Neural cell (in vitro differentiated cells): Measurements from ENCODE around the gene PRDM15. TPM values are rescaled to one million over a fixed set of nuclear protein-coding genes. Genes with fewer than 3 reads are reported as not detected.

ENCODE experiments used
- H2AFZ ChIP-seq: fragments of 200-600, 300-800 bp; sonication (generic), shearing (Covaris generic); 2 replicates; pipeline ENCODE4 v1.6.0; 2014; ENCODE audit warnings: low read depth, mild to moderate bottlenecking, antibody characterized with exemption, low read length, moderate library complexity
- H3F3A ChIP-seq: fragments of 200-600 bp; shearing (Covaris generic); 2 replicates; pipeline ENCODE4 v1.6.1; 2016; ENCODE audit warnings: mild to moderate bottlenecking, moderate library complexity, mixed read lengths, antibody characterized with exemption, low read length; ENCODE audit not compliant: insufficient read depth, poor library complexity, severe bottlenecking
- H3K27ac ChIP-seq: fragments of 200-600, 300-800 bp; sonication (generic), shearing (Covaris generic); 2 replicates; pipeline ENCODE4 v1.5.1; 2014; ENCODE audit warnings: mild to moderate bottlenecking, low read length, moderate library complexity
- H3K27me3 ChIP-seq: fragments of 300-800, 200-600 bp; sonication (generic), shearing (Covaris generic); 2 replicates; pipeline ENCODE4 v1.6.0; 2014; ENCODE audit warnings: mild to moderate bottlenecking, low read depth, low read length, moderate library complexity; ENCODE audit not compliant: insufficient read depth
- H3K36me3 ChIP-seq: fragments of 300-800, 200-600 bp; sonication (generic), shearing (Covaris generic); 2 replicates; pipeline ENCODE4 v1.5.1; 2014; ENCODE audit warnings: mild to moderate bottlenecking, antibody characterized with exemption, low read length, moderate library complexity; ENCODE audit not compliant: insufficient read depth
- H3K4me2 ChIP-seq: fragments of 300-800, 200-600 bp; sonication (generic), shearing (Covaris generic); 2 replicates; pipeline ENCODE4 v1.6.0; 2014; ENCODE audit warnings: mild to moderate bottlenecking, low read length
- H3K4me3 ChIP-seq: fragments of 300-800, 200-600 bp; sonication (generic), shearing (Covaris generic); 2 replicates; pipeline ENCODE4 v1.5.1; 2014; ENCODE audit warnings: mild to moderate bottlenecking, low read length, moderate library complexity
- H3K79me2 ChIP-seq: fragments of 200-600 bp; shearing (Covaris generic); replicated peaks from 2 replicates; pipeline ENCODE4 v1.6.0; 2014; ENCODE audit warnings: mild to moderate bottlenecking, low read length, moderate library complexity; ENCODE audit not compliant: insufficient read depth
- H3K9ac ChIP-seq: fragments of 300-800, 200-600 bp; sonication (generic), shearing (Covaris generic); 2 replicates; pipeline ENCODE4 v1.6.1; 2016; ENCODE audit warnings: mild to moderate bottlenecking, low read length, mixed read lengths
- H3K9me2 ChIP-seq: fragments of 200-600 bp; shearing (Covaris generic); 2 replicates; pipeline ENCODE4 v1.6.1; 2016; ENCODE audit warnings: mild to moderate bottlenecking, low read length, mixed read lengths; ENCODE audit not compliant: insufficient read depth
- H3K9me3 ChIP-seq: fragments of 200-600, 300-800 bp; sonication (generic), shearing (Covaris generic); 2 replicates; pipeline ENCODE4 v1.6.1; 2016; ENCODE audit warnings: mild to moderate bottlenecking, mixed run types, low read length, moderate library complexity, mixed read lengths
- H4K20me1 ChIP-seq: fragments of 200-600 bp; shearing (Covaris generic); 2 replicates; pipeline ENCODE4 v1.6.1; 2016; ENCODE audit warnings: mild to moderate bottlenecking, mixed run types; ENCODE audit not compliant: insufficient read depth
- CTCF ChIP-seq: fragments of 450-650 bp; IDR thresholded peaks from 2 replicates; pipeline ENCODE4 v1.5.1; 2014; ENCODE audit warnings: antibody characterized with exemption, mild to moderate bottlenecking, moderate library complexity; ENCODE audit not compliant: poor library complexity, severe bottlenecking
- EP300 ChIP-seq: fragments of 450-650 bp; conservative IDR thresholded peaks from 2 replicates; pipeline ENCODE4 v1.6.1; 2014; ENCODE audit warnings: antibody characterized with exemption, mild to moderate bottlenecking, moderate library complexity; ENCODE audit not compliant: poor library complexity, severe bottlenecking
- EZH2 ChIP-seq: fragments of 200-600, 300-800 bp; shearing (Covaris generic), sonication (generic); IDR thresholded peaks from 2 replicates; pipeline ENCODE4 v1.6.1; 2014; ENCODE audit warnings: antibody characterized with exemption, low read length, borderline replicate concordance, mild to moderate bottlenecking; ENCODE audit not compliant: insufficient read depth, poor library complexity, severe bottlenecking
- MXI1 ChIP-seq: fragments of 450-650 bp; conservative IDR thresholded peaks from 2 replicates; pipeline ENCODE4 v1.6.1; 2014; ENCODE audit warnings: antibody characterized with exemption, mild to moderate bottlenecking; ENCODE audit not compliant: poor library complexity, severe bottlenecking
- POLR2AphosphoS5 ChIP-seq: IDR thresholded peaks from 2 replicates; pipeline ENCODE4 v1.6.1; 2012
- RAD21 ChIP-seq: fragments of 450-650 bp; conservative IDR thresholded peaks from 2 replicates; pipeline ENCODE4 v1.6.1; 2014; ENCODE audit warnings: antibody characterized with exemption, mild to moderate bottlenecking, moderate library complexity
- REST ChIP-seq: IDR thresholded peaks from 2 replicates; pipeline ENCODE4 v1.6.1; 2012; ENCODE audit warnings: borderline replicate concordance
- SMC3 ChIP-seq: fragments of 450-650 bp; conservative IDR thresholded peaks from 2 replicates; pipeline ENCODE4 v1.6.1; 2014; ENCODE audit warnings: antibody characterized with exemption, mild to moderate bottlenecking, moderate library complexity; ENCODE audit not compliant: poor library complexity
- TAF1 ChIP-seq: IDR thresholded peaks from 2 replicates; pipeline ENCODE4 v1.6.1; 2012; ENCODE audit warnings: low read depth
- polyA plus RNA-seq: library from polyadenylated mRNA; depleted of rRNA; stranded (reverse); fragments of >200 nt; gene quantifications from 2 replicates; pipeline ENCODE4 v1.2.3, GENCODE V29; 2014

PRDM15 gene
- polyA plus RNA-seq, 1 donor from 2014 or later: 4.1 TPM

GRCh38 chr21:41824466-41825207 is 54.5 kb downstream of the PRDM15 start:
- H3K4me2 ChIP-seq: no peak overlapping the region
- TF ChIP-seq CTCF (no peak), EZH2 (no peak), POLR2AphosphoS5 (no peak), MXI1 (no peak), SMC3 (no peak), REST (no peak), TAF1 (no peak), RAD21 (no peak), EP300 (no peak)
- no peaks in the 10 kb centered on the region for H3F3A ChIP-seq
- H3K79me2 ChIP-seq: no peaks in the 10 kb centered on the region
- no peaks in the 10 kb centered on the region for H3K36me3 ChIP-seq
- H2AFZ ChIP-seq: no peak overlapping the region
- H4K20me1 ChIP-seq: no peaks in the 10 kb centered on the region
- no peak overlapping the region for H3K9ac ChIP-seq
- no peaks in the 10 kb centered on the region for H3K9me2 ChIP-seq
- H3K27ac ChIP-seq: no peak overlapping the region
- H3K9me3 ChIP-seq: no peaks in the 10 kb centered on the region
- no peak overlapping the region for H3K4me3 ChIP-seq
- no peaks in the 10 kb centered on the region for H3K27me3 ChIP-seq

- no peak overlapping the region for H3K9ac ChIP-seq
- H3K79me2 ChIP-seq: no peaks in the 10 kb centered on the region
- no peak overlapping the region for H2AFZ ChIP-seq
- H3K27me3 ChIP-seq: no peaks in the 10 kb centered on the region
- no peaks in the 10 kb centered on the region for H3F3A ChIP-seq
- no peaks in the 10 kb centered on the region for H3K9me3 ChIP-seq
- no peak overlapping the region for H3K4me3 ChIP-seq
- H3K4me2 ChIP-seq: no peak overlapping the region
- no peaks in the 10 kb centered on the region for H3K9me2 ChIP-seq
- no peaks in the 10 kb centered on the region for H3K36me3 ChIP-seq
- no peak overlapping the region for H3K27ac ChIP-seq
- TF ChIP-seq CTCF: no peak
- no peak for TF ChIP-seq MXI1
- TF ChIP-seq TAF1: no peak
- TF ChIP-seq EZH2: no peak
- no peak for TF ChIP-seq RAD21
- no peak for TF ChIP-seq EP300
- no peak for TF ChIP-seq REST
- no peak for TF ChIP-seq POLR2AphosphoS5
- TF ChIP-seq SMC3: no peak
- H4K20me1 ChIP-seq: no peaks in the 10 kb centered on the region
Observed at GRCh38 chr21:41823906-41824305, 55.2 kb downstream of the PRDM15 start.
